ENCODE data around the gene BTBD6.

- TF ChIP-seq EZH2 (IDR thresholded peaks at IDR 0.05; ENCODE audit: insufficient read depth, poor library complexity, severe bottlenecking) (no peak), EZH2phosphoT487 (IDR thresholded peaks at IDR 0.05; ENCODE audit: insufficient read depth, low read depth) (no peak)
These were observed 35.6 kb downstream of the BTBD6 start for GRCh38 chr14:105283899-105284298.

Measured in GM23248 (cell line).